HG02870 (cell line): ENCODE measurements around the gene APLP2.

Source experiments
- ATAC-seq: cut with Tn5 transposase; IDR thresholded peaks from one replicate; pipeline ENCODE4 v1.9.1; 2021; ENCODE audit warnings: mild to moderate bottlenecking, moderate library complexity; ENCODE audit not compliant: unreplicated experiment

APLP2 gene

DNA sequence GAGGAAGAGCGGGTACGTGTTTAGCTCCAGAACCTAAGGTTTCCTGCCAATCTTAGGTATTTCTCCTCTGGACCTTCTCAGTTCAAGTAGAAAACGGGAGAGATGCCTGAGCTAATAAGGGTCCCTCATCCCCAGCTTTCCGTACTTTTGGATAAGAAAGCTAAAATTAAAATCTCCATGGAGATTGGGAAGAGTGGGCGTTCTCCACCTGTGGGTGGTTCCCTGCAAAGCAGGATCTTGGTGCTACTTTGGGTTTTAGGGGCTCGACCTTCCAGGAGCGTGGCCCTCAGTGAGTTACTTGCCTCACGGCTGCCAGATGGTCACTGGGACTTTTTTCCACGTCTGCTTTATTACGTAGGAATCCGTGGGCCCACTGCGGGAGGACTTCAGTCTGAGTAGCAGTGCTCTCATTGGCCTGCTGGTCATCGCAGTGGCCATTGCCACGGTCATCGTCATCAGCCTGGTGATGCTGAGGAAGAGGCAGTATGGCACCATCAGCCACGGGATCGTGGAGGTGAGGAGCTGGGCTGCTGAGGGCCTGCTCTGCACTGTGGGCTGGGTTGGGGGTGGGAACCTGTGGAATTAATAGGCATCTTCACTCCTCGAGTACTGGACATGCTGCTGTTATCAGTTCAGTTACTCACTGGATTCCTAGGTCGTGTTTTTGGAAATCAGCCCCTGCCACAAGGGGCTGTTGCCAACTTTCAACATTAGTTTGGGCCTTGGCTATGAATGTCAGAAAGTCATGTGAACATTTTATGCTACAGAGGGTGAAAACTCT lies 72.1 kb downstream of the APLP2 start:
- ATAC-seq = no peak

DNA sequence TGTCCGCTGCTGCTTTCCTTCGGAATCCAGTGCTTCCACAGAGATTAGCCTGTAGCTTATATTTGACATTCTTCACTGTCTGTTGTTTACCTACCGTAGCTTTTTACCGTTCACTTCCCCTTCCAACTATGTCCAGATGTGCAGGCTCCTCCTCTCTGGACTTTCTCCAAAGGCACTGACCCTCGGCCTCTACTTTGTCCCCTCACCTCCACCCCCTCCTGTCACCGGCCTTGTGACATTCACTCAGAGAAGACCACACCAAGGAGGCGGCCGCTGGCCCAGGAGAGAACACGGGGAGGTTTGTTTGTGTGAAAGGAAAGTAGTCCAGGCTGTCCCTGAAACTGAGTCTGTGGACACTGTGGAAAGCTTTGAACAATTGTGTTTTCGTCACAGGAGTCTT lies 74.4 kb downstream of the APLP2 start:
- ATAC-seq = no peak

DNA sequence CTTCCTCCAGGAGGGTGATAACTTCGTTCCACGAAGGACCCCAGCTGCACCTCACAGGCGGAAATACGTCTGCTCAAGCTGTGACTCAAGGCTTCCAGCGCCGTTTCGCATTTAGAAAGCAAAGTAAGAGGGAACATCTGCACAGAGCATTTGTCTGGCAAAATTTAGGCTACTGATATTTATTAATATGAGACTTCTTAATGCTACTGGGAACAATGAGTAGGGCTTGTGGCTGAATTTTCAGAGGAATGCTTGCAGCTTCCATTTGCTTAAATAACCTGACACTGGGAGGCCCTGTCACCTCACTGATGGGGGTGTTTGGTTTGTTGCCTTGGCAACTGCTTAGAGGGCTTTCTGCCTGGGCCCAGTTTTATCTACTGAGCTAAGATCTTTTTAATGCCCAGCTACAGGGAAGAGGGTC lies 75.2 kb downstream of the APLP2 start:
- ATAC-seq = no peak

DNA sequence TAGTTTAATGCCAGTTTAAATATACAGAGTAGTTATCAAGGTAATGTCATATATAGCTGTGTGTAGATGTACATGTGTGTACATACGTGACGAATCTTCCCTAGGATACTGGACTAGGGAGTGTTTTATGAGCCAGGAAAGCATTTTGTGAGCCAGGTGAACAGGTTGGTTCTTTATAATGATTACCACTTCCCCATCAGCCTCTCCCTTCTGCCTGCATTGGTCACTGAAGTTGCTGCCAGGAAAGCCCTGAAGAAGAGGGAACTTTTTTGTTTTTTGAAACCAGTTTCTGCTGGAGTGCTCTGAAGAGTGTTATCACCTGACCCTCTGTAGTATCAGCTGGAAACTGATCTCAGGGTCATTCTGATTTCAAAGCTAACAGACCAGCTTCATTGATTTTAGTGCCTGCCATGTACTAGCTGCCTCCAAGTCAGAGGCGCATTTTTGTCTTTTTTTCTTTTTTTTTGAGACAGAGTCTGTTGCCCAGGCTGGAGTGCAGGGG lies 75.7 kb downstream of the APLP2 start:
- ATAC-seq = no peak

DNA sequence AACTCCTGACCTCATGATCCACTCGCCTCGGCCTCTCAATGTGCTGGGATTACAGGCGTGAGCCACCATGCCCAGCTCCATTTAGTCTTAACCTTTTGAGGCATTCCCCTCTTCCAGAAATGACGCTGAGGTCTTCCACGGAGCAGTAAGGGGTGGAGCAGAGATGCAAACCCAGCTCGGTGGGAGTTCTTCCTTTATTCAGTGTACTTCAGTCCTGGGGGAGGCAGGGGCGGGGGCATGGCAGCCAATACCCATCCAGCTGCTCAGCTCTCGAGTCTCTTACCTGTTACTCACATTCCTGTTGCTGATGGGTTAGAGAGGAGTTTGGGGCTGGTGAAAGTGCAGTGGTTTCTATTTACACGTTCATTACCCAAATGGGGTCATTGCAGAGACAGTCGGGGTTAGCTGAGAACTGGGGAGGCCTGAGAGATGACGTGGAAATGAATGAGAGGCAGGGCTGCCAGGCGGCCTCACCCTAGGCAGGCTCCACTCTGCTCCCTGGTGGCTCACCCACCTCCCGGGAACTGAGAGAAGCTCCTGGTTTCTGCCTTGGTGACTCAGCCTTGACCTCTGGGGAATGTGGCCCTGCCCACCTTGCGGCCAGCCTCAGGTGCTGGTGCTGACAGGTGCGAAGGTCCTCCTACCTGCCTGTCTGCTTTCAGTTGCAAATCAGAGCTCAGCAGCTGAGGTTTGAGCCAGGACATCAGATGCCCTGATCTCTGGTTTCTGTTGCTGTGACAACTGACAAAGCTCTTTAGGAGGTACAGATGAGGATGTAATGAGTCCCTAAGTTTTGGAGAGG lies 76.5 kb downstream of the APLP2 start:
- no peak for ATAC-seq

DNA sequence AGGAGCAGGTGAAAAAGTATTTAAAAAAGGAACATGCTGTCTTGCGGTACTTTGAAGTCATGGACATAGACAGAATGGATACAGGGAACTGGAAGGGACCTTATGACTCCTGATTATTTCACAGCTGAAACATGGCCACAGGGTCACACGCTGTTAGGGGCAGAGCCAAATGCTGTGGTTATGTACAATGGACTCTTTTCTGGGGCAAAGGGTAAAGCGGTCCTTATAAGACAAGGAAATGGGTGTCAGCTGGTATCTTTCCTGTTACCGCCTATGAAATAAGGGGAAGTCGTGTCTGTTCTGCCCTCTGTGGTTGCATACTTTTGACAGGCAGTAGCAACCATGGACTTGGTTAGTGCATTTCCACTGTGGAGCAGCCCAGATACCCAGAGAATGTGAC lies 77.1 kb downstream of the APLP2 start:
- no peak for ATAC-seq

DNA sequence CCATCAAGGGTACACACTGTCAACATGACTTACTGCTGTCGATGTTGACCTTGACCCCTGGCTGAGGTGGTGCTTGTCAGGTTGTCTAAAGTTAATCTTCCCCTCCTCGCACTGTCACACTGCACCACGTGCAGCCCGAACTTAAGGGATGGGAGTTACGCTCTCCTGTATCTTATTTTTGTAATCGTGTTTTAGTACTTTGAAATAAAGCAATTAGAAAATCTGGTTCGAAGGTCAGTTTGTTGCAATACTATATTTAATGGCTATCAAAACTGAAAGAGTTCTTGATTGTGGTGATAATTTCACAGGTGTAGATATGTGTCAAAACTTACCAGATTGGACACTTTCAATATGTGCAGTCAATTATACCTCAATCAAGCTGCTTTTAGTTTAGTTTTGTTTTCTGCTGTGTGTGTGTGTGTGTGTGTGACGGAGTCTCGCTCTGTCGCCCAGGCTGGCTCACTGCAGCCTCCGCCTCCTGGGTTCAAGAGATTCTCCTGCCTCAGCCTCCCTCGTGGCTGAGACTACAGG lies 79.2 kb downstream of the APLP2 start:
- ATAC-seq = no peak

DNA sequence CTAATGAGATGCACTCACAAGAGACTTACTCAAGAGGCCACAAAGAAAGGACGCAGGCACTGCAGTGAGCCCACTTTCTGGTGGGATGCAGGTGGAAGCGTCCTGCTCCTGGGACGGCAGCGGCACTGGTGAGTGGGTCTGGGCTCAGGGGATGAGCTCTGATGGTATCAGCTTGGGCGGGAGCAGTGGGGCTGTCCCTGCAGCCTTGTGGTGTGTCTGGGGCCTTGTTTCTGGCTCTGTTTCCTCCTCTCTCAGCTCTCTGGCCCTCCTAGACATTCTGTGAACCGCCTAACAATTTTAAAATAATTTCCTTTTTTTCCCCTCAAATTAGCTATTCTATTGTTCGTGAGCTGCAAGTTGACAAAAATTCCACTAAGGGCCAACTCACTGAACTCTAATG lies 81.1 kb downstream of the APLP2 start:
- peak; percentile 74 for ATAC-seq

DNA sequence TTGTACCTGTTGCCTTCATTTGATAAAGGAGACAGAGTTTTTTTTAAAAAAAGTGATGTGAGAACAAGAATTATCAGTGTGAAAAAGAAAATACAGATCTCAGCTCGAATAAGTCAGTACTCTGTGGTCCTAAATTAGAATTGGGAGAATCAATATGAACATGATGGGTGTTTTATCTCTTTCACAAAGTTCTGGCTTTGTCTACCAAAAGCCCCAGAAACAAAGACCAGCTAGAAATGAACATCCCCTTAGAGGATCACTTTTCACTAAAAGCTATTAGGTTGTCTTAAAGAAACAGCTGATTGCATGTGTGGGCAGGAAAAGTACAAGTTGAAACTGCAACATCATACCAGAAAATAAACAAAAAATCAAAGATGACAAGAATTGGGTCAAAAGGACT lies 81.5 kb downstream of the APLP2 start:
- peak; percentile 52 for ATAC-seq

DNA sequence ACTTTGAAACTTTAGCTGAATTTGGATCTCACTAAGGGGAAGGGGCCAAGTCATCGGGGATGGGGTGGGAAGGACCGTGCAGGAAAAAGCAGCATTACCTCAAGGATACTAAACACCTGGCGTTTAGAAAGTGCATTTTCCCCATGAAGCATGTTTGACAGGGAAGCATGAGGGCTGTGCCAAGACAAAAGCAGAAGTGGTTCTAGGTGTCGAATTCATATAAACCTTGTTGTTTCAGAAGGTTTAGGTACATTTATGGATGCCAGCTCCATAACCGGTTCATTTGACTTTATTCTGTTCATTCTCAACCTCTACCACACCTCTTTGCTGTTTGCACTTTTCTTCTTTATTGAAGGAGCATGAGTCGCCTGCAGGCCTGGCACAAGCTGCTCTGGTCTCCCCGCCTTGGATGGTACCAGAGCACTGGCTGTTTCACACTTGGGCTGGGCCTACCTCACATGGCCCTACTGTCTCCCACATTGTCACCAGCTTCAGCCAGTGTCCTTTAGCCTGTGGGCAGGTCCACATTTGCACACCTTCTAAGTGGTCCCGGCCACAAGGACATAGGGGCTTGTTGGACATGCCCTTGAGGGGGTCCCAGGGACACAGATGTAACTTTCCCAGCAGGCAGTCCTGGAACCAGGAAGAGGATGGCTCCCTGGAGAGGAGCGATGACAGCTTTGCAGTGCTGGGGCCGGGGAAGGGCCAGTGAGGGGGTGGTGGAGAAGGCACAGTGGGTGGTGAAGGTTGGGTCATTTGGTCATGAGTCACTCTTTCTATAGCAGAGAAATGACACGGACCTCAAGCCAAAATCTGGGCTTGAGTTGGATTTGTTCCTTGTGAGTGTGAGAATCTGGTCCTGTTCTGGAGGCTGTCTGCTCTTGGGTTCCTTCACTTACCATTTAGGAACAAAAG lies 86.7 kb downstream of the APLP2 start:
- no peak for ATAC-seq

DNA sequence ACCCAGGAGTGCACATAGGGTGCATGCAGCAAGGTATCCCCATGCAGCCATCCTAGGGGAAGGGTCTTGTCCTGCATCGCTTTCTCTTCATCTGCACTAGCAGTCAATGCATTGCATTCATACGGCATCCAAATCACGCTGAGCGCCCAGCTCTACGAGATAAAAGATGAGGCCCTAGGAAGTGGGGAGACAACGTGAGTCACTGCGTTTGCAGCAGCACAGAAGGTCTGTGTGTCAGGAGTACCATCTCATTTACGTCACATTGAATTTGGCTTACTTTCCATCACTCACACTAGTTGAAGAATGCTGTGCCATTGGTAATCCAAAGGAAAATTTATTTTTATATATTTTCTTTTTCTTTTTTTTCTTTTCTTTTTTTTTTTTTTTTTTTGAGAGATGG lies 87.4 kb downstream of the APLP2 start:
- ATAC-seq = no peak

DNA sequence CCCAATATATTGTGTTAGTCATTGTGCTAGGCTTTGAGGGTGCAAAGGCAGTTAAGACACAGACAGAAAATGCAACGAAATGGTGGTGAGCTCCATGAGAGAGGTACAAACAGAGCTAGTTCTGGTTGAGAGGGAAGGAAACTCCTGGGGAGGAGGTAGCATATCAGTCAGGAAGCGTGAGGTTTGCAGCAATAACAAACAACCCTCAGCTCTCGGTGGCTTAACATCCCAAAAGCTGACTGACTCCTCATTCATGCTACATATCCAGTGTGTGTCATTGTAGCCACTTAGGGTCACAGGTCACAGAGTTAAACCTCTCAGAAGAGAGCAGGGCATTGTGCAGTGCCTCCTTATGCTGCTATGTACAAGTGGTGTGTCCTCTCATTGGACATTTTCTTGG lies 88.1 kb downstream of the APLP2 start:
- no peak for ATAC-seq

DNA sequence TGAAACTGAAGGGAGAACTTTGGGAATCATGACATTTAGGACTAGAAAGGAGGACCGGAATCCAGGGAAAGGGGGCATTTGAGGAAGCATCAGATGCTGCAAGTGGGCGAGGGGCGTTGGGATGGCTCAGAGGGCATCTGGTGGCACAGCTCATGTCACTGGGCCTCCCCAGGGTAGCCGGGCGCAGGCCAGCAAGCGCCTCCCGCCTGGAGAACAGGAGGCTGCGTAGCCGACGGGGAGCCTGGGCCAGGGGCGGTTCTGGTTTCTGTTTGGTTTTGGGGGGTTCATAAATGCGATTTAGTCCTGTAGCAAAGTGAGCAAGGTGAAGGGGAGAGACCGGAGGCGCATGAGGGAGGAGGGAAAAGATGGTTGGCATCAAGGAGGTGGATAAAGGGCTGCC lies 89.4 kb downstream of the APLP2 start:
- ATAC-seq = no peak

DNA sequence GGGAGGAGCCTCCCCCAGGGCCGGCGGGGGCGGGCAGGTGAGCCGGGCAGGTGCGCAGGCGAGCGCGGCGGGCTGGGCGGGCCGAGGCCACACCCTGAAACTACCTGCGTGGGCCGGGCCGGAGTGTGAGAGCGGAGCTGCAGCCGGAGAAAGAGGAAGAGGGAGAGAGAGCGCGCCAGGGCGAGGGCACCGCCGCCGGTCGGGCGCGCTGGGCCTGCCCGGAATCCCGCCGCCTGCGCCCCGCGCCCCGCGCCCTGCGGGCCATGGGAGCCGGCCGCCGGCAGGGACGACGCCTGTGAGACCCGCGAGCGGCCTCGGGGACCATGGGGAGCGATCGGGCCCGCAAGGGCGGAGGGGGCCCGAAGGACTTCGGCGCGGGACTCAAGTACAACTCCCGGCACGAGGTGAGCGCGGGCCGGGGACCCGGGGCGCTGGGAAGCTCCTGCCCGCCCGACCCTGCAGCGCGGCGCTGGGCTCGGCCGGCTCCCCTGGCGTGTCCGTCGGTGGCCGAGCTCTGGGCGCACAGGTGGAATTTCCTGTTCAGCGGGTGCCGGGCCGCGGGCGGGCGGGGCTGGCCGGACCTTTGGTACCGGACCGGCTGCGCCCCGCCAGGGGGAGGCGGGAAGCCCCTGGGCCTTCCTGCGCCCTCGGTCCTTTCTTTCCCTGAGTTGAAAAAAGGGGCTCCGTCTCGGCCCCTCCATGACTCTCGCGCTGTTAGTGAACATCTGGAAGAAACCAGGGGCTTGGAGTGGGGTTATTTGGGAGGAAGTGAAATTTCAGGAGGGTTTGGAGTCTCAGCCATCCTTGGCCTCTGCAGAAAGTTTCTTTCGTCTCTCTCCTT lies 90.2 kb downstream of the APLP2 start, which contains the start of gene ST14:
TSS of gene ST14 (plus strand) at position 126 of the 841 bp plus-strand sequence. CDS start at position 324, 198 bp downstream.
- no peak for ATAC-seq

DNA sequence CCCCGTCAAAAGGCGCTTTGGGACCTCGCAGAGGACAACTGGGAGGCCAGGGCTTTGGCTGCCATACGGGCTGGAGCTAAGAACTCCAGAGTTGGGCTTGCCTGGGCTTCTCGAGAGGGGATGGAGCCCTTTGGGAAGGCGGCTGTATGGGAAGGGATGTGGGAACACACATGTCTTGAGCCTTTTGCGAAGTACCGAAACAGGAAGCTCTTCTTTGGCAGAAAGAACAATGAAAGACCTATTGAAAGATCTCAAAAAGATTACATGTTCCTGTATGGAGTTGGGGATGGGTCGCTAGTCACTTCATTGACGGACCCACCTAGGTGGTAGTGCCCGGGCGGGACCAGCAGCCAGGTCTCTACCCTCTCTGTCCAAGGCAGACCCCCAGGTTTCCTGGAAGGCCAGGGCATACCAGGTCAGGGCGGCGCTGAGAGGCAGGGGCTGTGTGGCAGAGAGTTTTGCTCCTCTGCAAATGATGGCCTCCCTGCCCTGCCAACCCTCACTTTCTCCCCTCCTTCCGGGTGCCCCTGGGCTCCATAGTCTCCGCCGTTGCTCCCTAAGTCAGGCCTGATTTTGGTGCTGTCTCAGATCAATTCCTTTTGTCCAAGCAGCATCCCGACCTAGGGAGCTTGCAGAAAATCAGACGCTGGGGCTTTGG lies 90.9 kb downstream of the APLP2 start:
- no peak for ATAC-seq

DNA sequence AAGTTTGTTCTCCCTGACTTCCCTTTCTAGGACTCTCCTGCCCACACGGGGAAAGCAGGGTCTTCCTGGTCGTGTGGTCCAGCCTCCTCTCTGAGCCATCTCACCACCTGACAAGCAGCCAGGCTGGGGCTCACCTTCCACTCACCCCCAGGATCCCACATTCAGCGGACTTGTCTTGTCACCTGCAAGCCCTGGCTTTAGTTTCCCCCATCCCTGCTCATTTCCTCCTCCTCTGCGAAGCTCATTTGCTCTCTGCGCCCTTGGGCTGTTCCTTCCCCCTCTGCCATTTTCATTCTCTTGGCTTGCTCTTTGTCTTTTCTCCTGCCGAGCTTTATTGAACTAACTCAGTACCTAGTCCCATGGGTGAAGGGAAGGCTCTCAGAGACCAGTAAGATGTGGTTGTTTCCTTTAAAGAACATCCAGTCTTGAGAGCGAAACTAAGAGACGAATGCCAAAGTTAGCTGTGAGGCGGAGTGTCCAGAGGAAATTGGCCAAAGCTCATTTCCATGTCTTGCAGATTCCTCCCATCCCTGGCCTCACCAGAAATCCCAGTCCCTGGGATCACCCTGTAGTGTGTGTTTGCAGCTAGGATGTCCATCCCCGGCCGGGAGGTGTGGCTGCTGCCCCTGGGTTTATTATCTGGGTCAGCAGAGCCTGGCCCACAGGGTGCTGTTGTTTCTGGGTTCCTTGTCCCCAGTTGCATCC lies 91.9 kb downstream of the APLP2 start:
- ATAC-seq = no peak

DNA sequence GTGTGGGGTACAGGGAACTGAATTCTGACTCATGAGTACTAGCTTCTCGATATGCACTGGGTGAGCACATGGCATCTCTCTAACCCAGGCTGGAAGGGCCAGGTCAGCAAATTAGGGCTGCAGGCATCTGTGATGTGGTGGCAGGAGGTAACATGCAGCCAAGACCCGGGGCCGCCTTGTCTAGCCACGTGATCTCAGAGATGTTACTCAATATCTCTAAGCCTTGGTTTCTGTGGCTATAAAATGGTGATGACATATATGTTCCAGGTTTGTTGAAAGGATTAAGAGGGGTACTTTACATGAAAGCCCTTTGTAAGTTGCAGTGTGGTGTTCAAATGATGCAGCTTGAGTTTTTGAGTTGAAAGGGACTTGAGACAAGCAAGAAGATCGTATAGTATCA lies 93.0 kb downstream of the APLP2 start:
- ATAC-seq = no peak

DNA sequence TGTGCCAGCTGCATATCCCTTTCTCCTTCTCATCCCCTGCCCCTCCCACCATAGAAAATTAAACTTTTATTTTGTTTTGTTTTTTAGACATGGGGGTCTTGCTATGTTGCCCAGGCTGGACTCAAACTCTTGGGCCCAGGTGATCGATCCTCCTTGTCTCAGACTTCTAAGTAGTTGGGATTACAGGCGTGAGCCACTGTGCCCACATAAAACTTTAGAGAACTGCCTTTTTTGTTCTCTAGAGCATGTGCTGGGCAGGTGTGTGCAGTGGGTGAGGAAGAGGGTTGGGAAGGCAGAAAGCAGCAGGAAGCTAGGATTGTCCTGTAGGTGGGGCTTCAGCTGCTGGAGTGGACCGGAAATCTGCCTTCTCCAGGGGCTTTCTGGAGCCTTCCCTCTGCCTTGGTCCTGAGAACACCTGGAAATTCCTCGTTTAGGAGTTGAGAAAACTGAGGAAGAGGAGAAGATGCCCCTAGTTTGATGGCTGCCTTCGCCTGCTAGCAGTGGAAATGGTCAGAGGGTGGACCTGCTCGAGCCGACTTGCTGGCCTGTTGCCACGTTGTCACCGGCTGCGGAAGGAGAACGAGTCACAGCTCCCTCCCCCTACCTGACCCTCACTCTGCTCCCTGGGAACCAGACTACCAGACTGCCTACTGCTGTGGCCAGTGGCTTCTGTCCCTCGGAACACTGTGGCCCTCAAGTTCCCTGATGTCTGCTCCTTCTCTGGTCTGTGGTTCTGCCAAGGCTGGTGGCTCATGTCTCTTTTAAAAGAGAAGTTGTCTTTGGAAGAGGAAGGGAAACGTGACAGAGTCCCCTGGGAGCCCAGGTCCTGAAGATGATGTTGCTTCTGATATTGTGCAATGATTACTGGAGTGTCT lies 93.9 kb downstream of the APLP2 start:
- no peak for ATAC-seq
